ENCODE results near the gene CMSS1. TPM values are rescaled to one million over a fixed set of nuclear protein-coding genes. Genes with fewer than 3 reads are reported as not detected.
A peak's percentile ranks its signal among the peaks of the same experiment; 100 is the strongest.

Gene CMSS1
- total RNA-seq, 1 experiment from 2014 or later: 64.3 TPM

- no peak for DNase-seq (ENCODE audit: low read depth)
Measured at GRCh38 chr3:100053951-100054620, 236.4 kb downstream of the CMSS1 start.

GRCh38 chr3:100057716-100058575 lies 240.3 kb downstream of the CMSS1 start:
- DNase-seq (ENCODE audit: low read depth): no peak

- DNase-seq (ENCODE audit: low read depth): no peak
Measured at GRCh38 chr3:100059472-100059871, 241.8 kb downstream of the CMSS1 start.

GRCh38 chr3:100060685-100061484 lies 243.2 kb downstream of the CMSS1 start:
- DNase-seq (ENCODE audit: low read depth): no peak

- no peak for DNase-seq (ENCODE audit: low read depth)
Measured at GRCh38 chr3:100062665-100063064, 245.0 kb downstream of the CMSS1 start.

GRCh38 chr3:100063929-100064461 lies 246.3 kb downstream of the CMSS1 start:
- DNase-seq (ENCODE audit: low read depth): no peak

GRCh38 chr3:100067589-100067988 lies 249.9 kb downstream of the CMSS1 start:
- no peak for DNase-seq (ENCODE audit: low read depth)

GRCh38 chr3:100068826-100069225 lies 251.2 kb downstream of the CMSS1 start:
- peak; percentile 78 for DNase-seq (ENCODE audit: low read depth)

GRCh38 chr3:100069472-100069871 lies 251.8 kb downstream of the CMSS1 start:
- DNase-seq (ENCODE audit: low read depth): no peak

GRCh38 chr3:100072326-100073048 lies 254.8 kb downstream of the CMSS1 start:
- DNase-seq (ENCODE audit: low read depth): no peak

GRCh38 chr3:100073049-100073713 lies 255.5 kb downstream of the CMSS1 start:
- no peak for DNase-seq (ENCODE audit: low read depth)

GRCh38 chr3:100073714-100074307 lies 256.1 kb downstream of the CMSS1 start:
- DNase-seq (ENCODE audit: low read depth): peak; percentile 64

- DNase-seq (ENCODE audit: low read depth): no peak
Measured at GRCh38 chr3:100075196-100075595, 257.5 kb downstream of the CMSS1 start.

- DNase-seq (ENCODE audit: low read depth): no peak
Measured at GRCh38 chr3:100075851-100076730, 258.4 kb downstream of the CMSS1 start.

GRCh38 chr3:100076731-100077529 lies 259.3 kb downstream of the CMSS1 start:
- no peak for DNase-seq (ENCODE audit: low read depth)

- DNase-seq (ENCODE audit: low read depth): no peak
Measured at GRCh38 chr3:100079328-100079727, 261.7 kb downstream of the CMSS1 start.

- no peak for DNase-seq (ENCODE audit: low read depth)
Measured at GRCh38 chr3:100080573-100080972, 262.9 kb downstream of the CMSS1 start.

GRCh38 chr3:100081311-100081710 lies 263.6 kb downstream of the CMSS1 start:
- no peak for DNase-seq (ENCODE audit: low read depth)
